ENCODE results near the gene OAT.

OAT gene

GRCh38 chr10:124364674-124365073 lies 54.0 kb downstream of the OAT start:
- H3K4me2 ChIP-seq (ENCODE audit: insufficient read depth, low read length, poor library complexity, severe bottlenecking) = no peak overlapping the region
- no peak overlapping the region for H2BK5ac ChIP-seq (ENCODE audit: low read length)
- H3K27me3 ChIP-seq (ENCODE audit: control insufficient read depth in 3 of 3, insufficient read depth in 3 of 3, low read depth in 1 of 3, low read length in 3 of 3) = peaks cover 0 to 29% (median 0%) of the 10 kb centered on the region in 3 experiments
- H3K4me3 ChIP-seq (ENCODE audit: low read length in 2 of 2) = no peak overlapping the region
- peak overlapping the region; percentile 84 for H3K14ac ChIP-seq (ENCODE audit: low read length)
- H2BK12ac ChIP-seq (ENCODE audit: low read length) = no peak overlapping the region
- no peak overlapping the region for H4K8ac ChIP-seq (ENCODE audit: low read depth, low read length)
- no CpG with 5 or more reads among the region's 5 CpGs for WGBS, 2 donors (ENCODE audit: extremely low coverage in 2 of 2, insufficient read length in 2 of 2, insufficient replicate concordance in 1 of 2)
- DNase-seq (ENCODE audit: low spot score) = no peak
- H3K18ac ChIP-seq (ENCODE audit: low read length) = peak overlapping the region; percentile 53
- H3K4ac ChIP-seq (ENCODE audit: low read length) = no peak overlapping the region
- no peaks in the 10 kb centered on the region for H3K36me3 ChIP-seq (replicated peaks in 1 of 2; ENCODE audit: control insufficient read depth in 2 of 2, insufficient read depth in 2 of 2, low read length in 2 of 2)
- H3K4me1 ChIP-seq (ENCODE audit: control insufficient read depth in 2 of 2, insufficient read depth in 1 of 2, low read depth in 1 of 2, low read length in 2 of 2) = peaks cover 0 to 5% of the 10 kb centered on the region in 2 donors
- no peak overlapping the region for H3K23ac ChIP-seq (ENCODE audit: low read depth, low read length, poor library complexity)
- H4K91ac ChIP-seq (ENCODE audit: low read depth, low read length, poor library complexity) = no peak overlapping the region
- no peak overlapping the region for H3K9ac ChIP-seq (ENCODE audit: low read depth, low read length, poor library complexity)
- H2BK120ac ChIP-seq (ENCODE audit: low read depth, low read length) = no peak overlapping the region
- H3K79me1 ChIP-seq (ENCODE audit: low read depth, low read length) = no peaks in the 10 kb centered on the region
- no peak overlapping the region for H2AK5ac ChIP-seq (ENCODE audit: low read depth, low read length)
- no peak overlapping the region for H2AFZ ChIP-seq (ENCODE audit: low read length)
- H3K9me3 ChIP-seq (replicated peaks in 1 of 2; ENCODE audit: control insufficient read depth in 2 of 2, insufficient read depth in 1 of 2, low read depth in 1 of 2, low read length in 2 of 2) = peaks cover 0 to 1% of the 10 kb centered on the region in 2 donors
- peak overlapping the region; percentile 39 for H2BK15ac ChIP-seq (ENCODE audit: low read length)
- H3K27ac ChIP-seq (replicated peaks; ENCODE audit: low read length) = no peak overlapping the region

DNA sequence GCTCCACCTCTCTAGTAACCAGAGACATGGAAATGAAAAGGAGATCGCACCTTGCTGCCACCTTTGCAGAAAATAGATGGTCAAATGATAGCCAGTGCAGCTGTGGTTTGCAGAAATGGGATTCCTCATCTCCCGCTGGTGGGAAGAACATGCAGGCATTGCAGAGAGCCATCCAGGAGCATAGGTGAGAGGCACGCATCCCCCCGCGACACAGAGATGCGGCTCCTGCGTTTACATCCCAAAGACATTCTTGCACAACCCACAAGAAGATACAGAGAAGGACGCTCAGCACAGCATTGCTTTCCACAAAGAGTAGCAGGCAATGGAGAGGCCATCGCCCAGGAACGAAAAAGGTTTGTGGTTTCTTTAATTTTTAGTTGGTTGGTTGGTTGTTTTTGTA lies 56.2 kb downstream of the OAT start:
- Histone ChIP-seq H3K9ac (ENCODE audit: low read depth, low read length, poor library complexity) (no peak overlapping the region), H4K91ac (ENCODE audit: low read depth, low read length, poor library complexity) (no peak overlapping the region), H3K4me2 (ENCODE audit: insufficient read depth, low read length, poor library complexity, severe bottlenecking) (no peak overlapping the region), H3K18ac (ENCODE audit: low read length) (no peak overlapping the region), H2BK120ac (ENCODE audit: low read depth, low read length) (no peak overlapping the region), H3K27ac (replicated peaks; ENCODE audit: low read length) (no peak overlapping the region), H3K9me3 (replicated peaks in 1 of 2; ENCODE audit: control insufficient read depth in 2 of 2, insufficient read depth in 1 of 2, low read depth in 1 of 2, low read length in 2 of 2) (peaks cover 0 to 1% of the 10 kb centered on the region in 2 donors), H3K36me3 (replicated peaks in 1 of 2; ENCODE audit: control insufficient read depth in 2 of 2, insufficient read depth in 2 of 2, low read length in 2 of 2) (no peaks in the 10 kb centered on the region), H2BK5ac (ENCODE audit: low read length) (no peak overlapping the region), H2AK5ac (ENCODE audit: low read depth, low read length) (no peak overlapping the region), H4K8ac (ENCODE audit: low read depth, low read length) (no peak overlapping the region), H3K27me3 (ENCODE audit: control insufficient read depth in 3 of 3, insufficient read depth in 3 of 3, low read depth in 1 of 3, low read length in 3 of 3) (peaks cover 0 to 22% (median 0%) of the 10 kb centered on the region in 3 experiments), H3K4me1 (ENCODE audit: control insufficient read depth in 2 of 2, insufficient read depth in 1 of 2, low read depth in 1 of 2, low read length in 2 of 2) (no peaks in the 10 kb centered on the region), H3K23ac (ENCODE audit: low read depth, low read length, poor library complexity) (no peak overlapping the region), H3K4ac (ENCODE audit: low read length) (no peak overlapping the region), H2BK12ac (ENCODE audit: low read length) (no peak overlapping the region), H2AFZ (ENCODE audit: low read length) (no peak overlapping the region), H3K14ac (ENCODE audit: low read length) (no peak overlapping the region), H3K79me1 (ENCODE audit: low read depth, low read length) (no peaks in the 10 kb centered on the region), H3K4me3 (ENCODE audit: low read length in 2 of 2) (no peak overlapping the region), H2BK15ac (ENCODE audit: low read length) (no peak overlapping the region)
- no CpG with 5 or more reads among the region's 10 CpGs for WGBS, 2 donors (ENCODE audit: extremely low coverage in 2 of 2, insufficient read length in 2 of 2, insufficient replicate concordance in 1 of 2)
- no peak for DNase-seq (ENCODE audit: low spot score)

DNA sequence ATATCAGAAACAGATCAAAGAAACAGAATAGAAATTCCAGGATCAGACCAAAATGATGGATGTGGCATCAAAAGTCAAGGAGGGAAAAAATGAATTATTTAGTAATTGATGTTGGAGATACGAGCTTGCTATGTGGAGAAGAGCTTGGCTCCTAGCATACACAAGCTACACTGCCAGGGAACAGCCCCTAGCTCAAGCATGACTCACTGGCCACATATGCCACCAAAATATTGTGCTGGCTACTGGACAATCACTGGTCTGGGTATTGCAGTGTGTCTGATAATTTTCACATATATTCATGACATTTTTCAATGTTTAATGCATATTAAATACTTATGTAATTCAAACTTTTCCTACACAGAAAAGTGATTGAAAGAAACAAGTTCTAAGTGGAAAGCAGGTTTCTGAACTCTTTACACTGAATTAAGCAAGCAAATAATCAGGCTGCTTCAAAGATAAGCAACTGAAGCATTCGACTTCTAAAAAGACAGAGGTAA lies 59.3 kb downstream of the OAT start:
- Histone ChIP-seq H3K9ac (ENCODE audit: low read depth, low read length, poor library complexity) (no peak overlapping the region), H4K91ac (ENCODE audit: low read depth, low read length, poor library complexity) (no peak overlapping the region), H2AK5ac (ENCODE audit: low read depth, low read length) (no peak overlapping the region), H2BK15ac (ENCODE audit: low read length) (no peak overlapping the region), H4K8ac (ENCODE audit: low read depth, low read length) (no peak overlapping the region), H3K4me3 (ENCODE audit: low read length in 2 of 2) (no peak overlapping the region), H3K14ac (ENCODE audit: low read length) (no peak overlapping the region), H3K4me1 (ENCODE audit: control insufficient read depth in 2 of 2, insufficient read depth in 1 of 2, low read depth in 1 of 2, low read length in 2 of 2) (peaks cover 0 to under 1% of the 10 kb centered on the region in 2 donors), H2AFZ (ENCODE audit: low read length) (no peak overlapping the region), H3K4ac (ENCODE audit: low read length) (no peak overlapping the region), H2BK120ac (ENCODE audit: low read depth, low read length) (no peak overlapping the region), H3K18ac (ENCODE audit: low read length) (no peak overlapping the region), H3K27ac (replicated peaks; ENCODE audit: low read length) (no peak overlapping the region), H3K36me3 (replicated peaks in 1 of 2; ENCODE audit: control insufficient read depth in 2 of 2, insufficient read depth in 2 of 2, low read length in 2 of 2) (no peaks in the 10 kb centered on the region), H3K23ac (ENCODE audit: low read depth, low read length, poor library complexity) (no peak overlapping the region), H2BK12ac (ENCODE audit: low read length) (no peak overlapping the region), H3K27me3 (ENCODE audit: control insufficient read depth in 3 of 3, insufficient read depth in 3 of 3, low read depth in 1 of 3, low read length in 3 of 3) (peaks cover 0 to 10% (median 0%) of the 10 kb centered on the region in 3 experiments), H3K79me1 (ENCODE audit: low read depth, low read length) (no peaks in the 10 kb centered on the region), H3K9me3 (replicated peaks in 1 of 2; ENCODE audit: control insufficient read depth in 2 of 2, insufficient read depth in 1 of 2, low read depth in 1 of 2, low read length in 2 of 2) (peaks cover 0 to 1% of the 10 kb centered on the region in 2 donors), H3K4me2 (ENCODE audit: insufficient read depth, low read length, poor library complexity, severe bottlenecking) (no peak overlapping the region), H2BK5ac (ENCODE audit: low read length) (no peak overlapping the region)
- no CpG with 5 or more reads among the region's 2 CpGs for WGBS, 2 donors (ENCODE audit: extremely low coverage in 2 of 2, insufficient read length in 2 of 2, insufficient replicate concordance in 1 of 2)
- no peak for DNase-seq (ENCODE audit: low spot score)

DNA sequence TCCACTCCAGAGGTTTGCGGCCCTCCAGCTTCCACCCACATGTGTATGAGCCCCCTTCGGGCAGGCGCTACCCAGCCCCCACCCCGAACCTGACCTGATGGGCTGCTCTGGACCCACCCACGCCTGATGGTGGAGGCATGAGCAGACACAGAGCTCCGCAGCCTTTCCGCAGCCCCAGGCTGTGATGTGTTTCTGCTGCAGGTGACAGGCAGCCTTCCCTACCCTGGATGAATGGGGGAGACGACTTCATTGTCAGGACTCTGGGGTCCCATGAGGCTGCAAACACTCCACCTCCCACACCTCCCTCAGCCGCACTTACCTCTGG lies 61.2 kb downstream of the OAT start:
- H3K27me3 ChIP-seq (ENCODE audit: control insufficient read depth in 3 of 3, insufficient read depth in 3 of 3, low read depth in 1 of 3, low read length in 3 of 3) = peaks cover 0 to 9% (median 0%) of the 10 kb centered on the region in 3 experiments
- H3K4me3 ChIP-seq (ENCODE audit: low read length in 2 of 2) = no peak overlapping the region
- H3K4me1 ChIP-seq (ENCODE audit: control insufficient read depth in 2 of 2, insufficient read depth in 1 of 2, low read depth in 1 of 2, low read length in 2 of 2) = peaks cover 0 to 3% of the 10 kb centered on the region in 2 donors
- H4K91ac ChIP-seq (ENCODE audit: low read depth, low read length, poor library complexity) = no peak overlapping the region
- no peaks in the 10 kb centered on the region for H3K36me3 ChIP-seq (replicated peaks in 1 of 2; ENCODE audit: control insufficient read depth in 2 of 2, insufficient read depth in 2 of 2, low read length in 2 of 2)
- no peak overlapping the region for H3K9ac ChIP-seq (ENCODE audit: low read depth, low read length, poor library complexity)
- H3K9me3 ChIP-seq (replicated peaks in 1 of 2; ENCODE audit: control insufficient read depth in 2 of 2, insufficient read depth in 1 of 2, low read depth in 1 of 2, low read length in 2 of 2) = no peaks in the 10 kb centered on the region
- no peak overlapping the region for H3K4ac ChIP-seq (ENCODE audit: low read length)
- H3K23ac ChIP-seq (ENCODE audit: low read depth, low read length, poor library complexity) = no peak overlapping the region
- H2BK12ac ChIP-seq (ENCODE audit: low read length) = peak overlapping the region; percentile 24
- no peak overlapping the region for H3K14ac ChIP-seq (ENCODE audit: low read length)
- no peak overlapping the region for H2BK120ac ChIP-seq (ENCODE audit: low read depth, low read length)
- H3K18ac ChIP-seq (ENCODE audit: low read length) = no peak overlapping the region
- H2AFZ ChIP-seq (ENCODE audit: low read length) = no peak overlapping the region
- no peak overlapping the region for H3K27ac ChIP-seq (replicated peaks; ENCODE audit: low read length)
- peak overlapping the region; percentile 59 for H2AK5ac ChIP-seq (ENCODE audit: low read depth, low read length)
- H3K4me2 ChIP-seq (ENCODE audit: insufficient read depth, low read length, poor library complexity, severe bottlenecking) = no peak overlapping the region
- no peaks in the 10 kb centered on the region for H3K79me1 ChIP-seq (ENCODE audit: low read depth, low read length)
- no CpG with 5 or more reads among the region's 9 CpGs for WGBS, 2 donors (ENCODE audit: extremely low coverage in 2 of 2, insufficient read length in 2 of 2, insufficient replicate concordance in 1 of 2)
- DNase-seq (ENCODE audit: low spot score) = no peak
- H2BK15ac ChIP-seq (ENCODE audit: low read length) = no peak overlapping the region
- no peak overlapping the region for H4K8ac ChIP-seq (ENCODE audit: low read depth, low read length)
- H2BK5ac ChIP-seq (ENCODE audit: low read length) = no peak overlapping the region
